Cardiac muscle cell (in vitro differentiated cells and primary cell): ENCODE results near the gene EMD. TPM values are rescaled to one million over a fixed set of nuclear protein-coding genes. Genes with fewer than 3 reads are reported as not detected.

Experiments used
- DNase-seq, 2 donors: peaks; one replicate each; pipeline versions ENCODE4 v3.0.0 to v3.0.0-alpha.2; 2010 to 2017; ENCODE audit warnings: low read depth in 1 of 2, low spot score in 1 of 2
- H3K27ac ChIP-seq: fragments of 200-600 bp; sonication (generic); 2 replicates; pipeline ENCODE4 v1.5.1; 2016
- H3K27me3 ChIP-seq: fragments of 200-600 bp; sonication (generic); 2 replicates; pipeline ENCODE4 v1.6.0; 2016; ENCODE audit warnings: control low read depth
- H3K36me3 ChIP-seq: fragments of 200-600 bp; sonication (generic); 2 replicates; pipeline ENCODE4 v1.5.1; 2016; ENCODE audit warnings: control low read depth
- H3K4me1 ChIP-seq: fragments of 200-600 bp; sonication (generic); 2 replicates; pipeline ENCODE4 v1.8.1; 2017; ENCODE audit warnings: low read depth, mild to moderate bottlenecking, mixed run types
- H3K4me3 ChIP-seq: fragments of 200-600 bp; sonication (generic); 2 replicates; pipeline ENCODE4 v1.5.1; 2016; ENCODE audit warnings: mild to moderate bottlenecking
- H3K9me3 ChIP-seq: fragments of 200-600 bp; sonication (generic); 2 replicates; pipeline ENCODE4 v1.5.1; 2017; ENCODE audit warnings: low read depth, mild to moderate bottlenecking, control low read depth
- CTCF ChIP-seq: IDR thresholded peaks from 2 replicates; pipeline ENCODE4 v1.5.1; 2012; ENCODE audit warnings: low read depth, mild to moderate bottlenecking, low read length
- polyA plus RNA-seq: library from polyadenylated mRNA; unstranded; fragments of >200 nt; fragmentation: Nextera tagmentation; extraction: Ambion mirVana; gene quantifications from 2 replicates; pipeline ENCODE4 v1.2.1, GENCODE V29; 2016
- total RNA-seq: library from RNA; depleted of rRNA; stranded (reverse); fragments of >200 nt; gene quantifications from 2 replicates; pipeline ENCODE4 v1.2.3, GENCODE V29; 2016

EMD gene
- total and polyA plus RNA-seq, 2 experiments from 2014 or later = 56.9 to 77.7 TPM

GRCh38 chrX:154368630-154369448 lies 10.3 kb upstream of the EMD start:
- H3K4me3 ChIP-seq = peak overlapping the region; percentile 99
- no peak for TF ChIP-seq CTCF
- no peaks in the 10 kb centered on the region for H3K27me3 ChIP-seq
- peak overlapping the region; percentile 100 for H3K27ac ChIP-seq
- H3K36me3 ChIP-seq = peaks cover 36% of the 10 kb centered on the region
- H3K9me3 ChIP-seq = no peaks in the 10 kb centered on the region
- DNase-seq = peak in 1 of 2 donors; percentile 93
- H3K4me1 ChIP-seq = peaks cover 19% of the 10 kb centered on the region

GRCh38 chrX:154369449-154370299 lies 9.4 kb upstream of the EMD start:
- peaks cover 22% of the 10 kb centered on the region for H3K4me1 ChIP-seq
- H3K27me3 ChIP-seq = no peaks in the 10 kb centered on the region
- H3K9me3 ChIP-seq = no peaks in the 10 kb centered on the region
- TF ChIP-seq CTCF = no peak
- DNase-seq = peak; percentile 84 to 97
- peak overlapping the region; percentile 100 for H3K27ac ChIP-seq
- peak overlapping the region; percentile 99 for H3K4me3 ChIP-seq
- peaks cover 32% of the 10 kb centered on the region for H3K36me3 ChIP-seq

GRCh38 chrX:154370300-154371016 lies 8.6 kb upstream of the EMD start:
- H3K27me3 ChIP-seq = no peaks in the 10 kb centered on the region
- peak overlapping the region; percentile 99 for H3K4me3 ChIP-seq
- H3K4me1 ChIP-seq = peaks cover 22% of the 10 kb centered on the region
- TF ChIP-seq CTCF = no peak
- H3K36me3 ChIP-seq = peaks cover 24% of the 10 kb centered on the region
- peak overlapping the region; percentile 100 for H3K27ac ChIP-seq
- no peaks in the 10 kb centered on the region for H3K9me3 ChIP-seq
- peak in 1 of 2 donors; percentile 50 for DNase-seq

- peak overlapping the region; percentile 100 for H3K27ac ChIP-seq
- no peak for TF ChIP-seq CTCF
- peaks cover 17% of the 10 kb centered on the region for H3K36me3 ChIP-seq
- DNase-seq = peak; percentile 93 to 95
- H3K4me3 ChIP-seq = peak overlapping the region; percentile 99
- H3K4me1 ChIP-seq = peaks cover 20% of the 10 kb centered on the region
- no peaks in the 10 kb centered on the region for H3K27me3 ChIP-seq
- no peaks in the 10 kb centered on the region for H3K9me3 ChIP-seq
Observed at GRCh38 chrX:154371017-154371788, 7.9 kb upstream of the EMD start.
